Measurements from ENCODE around the gene ATG101.

GRCh38 chr12:52054231-52054832 is 15.4 kb upstream of the ATG101 start:
- TF ChIP-seq CTCF (IDR thresholded peaks at IDR 0.05) (no peak), POLR2A (IDR thresholded peaks at IDR 0.05) (no peak)
